PC-9 (cell line): ENCODE results near the gene SUPT20H.

Experiments
- EZH2 ChIP-seq: fragments of 200-600 bp; sonication (generic); IDR thresholded peaks from 2 replicates; pipeline ENCODE4 v1.8.0; 2017; ENCODE audit warnings: antibody characterized with exemption, low read depth
- TF ChIP-seq, protein P1 (sequence below): fragments of 200-600 bp; sonication (generic); conservative IDR thresholded peaks from 2 replicates; pipeline ENCODE4 v1.6.1; 2017; ENCODE audit warnings: mixed run types, antibody characterized with exemption, mild to moderate bottlenecking, moderate library complexity

DNA sequence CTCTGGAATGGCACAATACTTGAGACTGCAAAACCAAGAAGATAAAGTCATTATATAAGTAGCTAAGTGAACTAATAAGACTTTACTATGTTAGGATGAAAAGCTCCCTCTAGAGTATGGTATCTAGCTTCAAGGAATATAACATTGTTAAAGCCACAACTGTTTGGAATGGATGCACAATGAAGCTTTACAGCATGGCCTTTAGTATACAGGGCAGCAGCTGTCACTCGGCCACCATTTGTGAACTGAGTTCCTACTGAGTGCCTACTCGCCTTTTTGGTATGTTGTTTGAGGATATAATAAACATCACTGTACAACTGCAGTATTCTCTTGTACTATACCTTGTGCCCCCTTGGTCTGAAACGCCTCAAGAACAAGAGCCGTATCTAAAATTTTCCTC, 67.1 kb downstream of the SUPT20H start:
- TF ChIP-seq, protein P1, sequence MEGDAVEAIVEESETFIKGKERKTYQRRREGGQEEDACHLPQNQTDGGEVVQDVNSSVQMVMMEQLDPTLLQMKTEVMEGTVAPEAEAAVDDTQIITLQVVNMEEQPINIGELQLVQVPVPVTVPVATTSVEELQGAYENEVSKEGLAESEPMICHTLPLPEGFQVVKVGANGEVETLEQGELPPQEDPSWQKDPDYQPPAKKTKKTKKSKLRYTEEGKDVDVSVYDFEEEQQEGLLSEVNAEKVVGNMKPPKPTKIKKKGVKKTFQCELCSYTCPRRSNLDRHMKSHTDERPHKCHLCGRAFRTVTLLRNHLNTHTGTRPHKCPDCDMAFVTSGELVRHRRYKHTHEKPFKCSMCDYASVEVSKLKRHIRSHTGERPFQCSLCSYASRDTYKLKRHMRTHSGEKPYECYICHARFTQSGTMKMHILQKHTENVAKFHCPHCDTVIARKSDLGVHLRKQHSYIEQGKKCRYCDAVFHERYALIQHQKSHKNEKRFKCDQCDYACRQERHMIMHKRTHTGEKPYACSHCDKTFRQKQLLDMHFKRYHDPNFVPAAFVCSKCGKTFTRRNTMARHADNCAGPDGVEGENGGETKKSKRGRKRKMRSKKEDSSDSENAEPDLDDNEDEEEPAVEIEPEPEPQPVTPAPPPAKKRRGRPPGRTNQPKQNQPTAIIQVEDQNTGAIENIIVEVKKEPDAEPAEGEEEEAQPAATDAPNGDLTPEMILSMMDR: no peak
- no peak for TF ChIP-seq EZH2
